CD4-positive, CD25-positive, alpha-beta regulatory T cell (primary cell): ENCODE data around the gene LYG1. TPM values are rescaled to one million over a fixed set of nuclear protein-coding genes. Genes with fewer than 3 reads are reported as not detected.

ENCODE experiments used
- ATAC-seq, 2 donors: fragments of 150-1000 bp; cut with Tn5 transposase; one replicate each; pipeline ENCODE4 v1.10.0; 2021; ENCODE audit warnings: low read depth in 2 of 2, moderate number of reproducible peaks in 2 of 2, moderate library complexity in 1 of 2
- DNase-seq, 3 donors: peaks; one replicate each; pipeline versions ENCODE4 v3.0.0 to v3.0.0-alpha.2; 2012 to 2022; ENCODE audit warnings: mixed read lengths in 1 of 3
- H3K27ac ChIP-seq: one replicate; pipeline ENCODE4 v1.7.0; 2013; ENCODE audit warnings: mild to moderate bottlenecking, low read length; ENCODE audit not compliant: insufficient read depth, poor library complexity, severe bottlenecking
- H3K27me3 ChIP-seq: one replicate; pipeline ENCODE4 v1.7.0; 2013; ENCODE audit warnings: low read length; ENCODE audit not compliant: control insufficient read depth, insufficient read depth
- H3K36me3 ChIP-seq: one replicate; pipeline ENCODE4 v1.7.0; 2013; ENCODE audit warnings: mild to moderate bottlenecking, low read length, moderate library complexity; ENCODE audit not compliant: control insufficient read depth, insufficient read depth
- H3K4me1 ChIP-seq: 2 replicates; pipeline ENCODE4 v1.7.0; 2013; ENCODE audit warnings: mild to moderate bottlenecking, low read length; ENCODE audit not compliant: insufficient read depth, control insufficient read depth, poor library complexity, severe bottlenecking
- H3K4me3 ChIP-seq: one replicate; pipeline ENCODE4 v1.7.0; 2013; ENCODE audit warnings: low read depth, mild to moderate bottlenecking, low read length, moderate library complexity
- H3K9me3 ChIP-seq, 2 experiments: 1 replicate in 1 of 2; 2 replicates in 1 of 2; pipeline ENCODE4 v1.7.0; 2013; ENCODE audit warnings: low read length in 2 of 2, mild to moderate bottlenecking in 1 of 2, moderate library complexity in 1 of 2; ENCODE audit not compliant: control insufficient read depth in 2 of 2
- H3K27ac Mint-ChIP-seq, 3 donors: one replicate each; pipeline ENCODE4 v1.8.0; 2020 to 2022; ENCODE audit warnings: mild to moderate bottlenecking in 3 of 3, mixed read lengths in 3 of 3, moderate library complexity in 2 of 3
- H3K27me3 Mint-ChIP-seq: one replicate; pipeline ENCODE4 v1.8.0; 2022; ENCODE audit warnings: mild to moderate bottlenecking, mixed read lengths
- H3K36me3 Mint-ChIP-seq: one replicate; pipeline ENCODE4 v1.8.0; 2020; ENCODE audit warnings: mixed read lengths
- H3K4me1 Mint-ChIP-seq, 4 donors: one replicate each; pipeline ENCODE4 v1.8.0; 2020 to 2022; ENCODE audit warnings: mixed read lengths in 4 of 4, mild to moderate bottlenecking in 1 of 4
- H3K4me3 Mint-ChIP-seq, 4 donors: one replicate each; pipeline ENCODE4 v1.8.0; 2020 to 2022; ENCODE audit warnings: mild to moderate bottlenecking in 4 of 4, mixed read lengths in 4 of 4, moderate library complexity in 3 of 4
- H3K9me3 Mint-ChIP-seq, 7 donors: one replicate each; pipeline ENCODE4 v1.8.0; 2020 to 2022; ENCODE audit warnings: mixed read lengths in 7 of 7, mild to moderate bottlenecking in 3 of 7, moderate library complexity in 2 of 7
- polyA plus RNA-seq, 4 donors: library from polyadenylated mRNA; unstranded; fragments of 300-500 nt; fragmentation: Illumina TruSeq; gene quantifications; one replicate each; pipeline ENCODE4 v1.2.3, GENCODE V29; 2021
- total RNA-seq: library from RNA; stranded (reverse); gene quantifications from one replicate; pipeline ENCODE4 v1.2.3, GENCODE V29; 2022

Gene LYG1
- total and polyA plus RNA-seq, 5 donors from 2014 or later = 0.46 to 2.0 TPM; not detected in 3

- no peaks in the 10 kb centered on the region for H3K27me3 Mint-ChIP-seq
- Histone ChIP-seq H3K4me3 (no peak overlapping the region), H3K27ac (no peak overlapping the region), H3K27me3 (no peaks in the 10 kb centered on the region), H3K4me1 (no peaks in the 10 kb centered on the region), H3K9me3 (no peaks in the 10 kb centered on the region), H3K36me3 (no peaks in the 10 kb centered on the region)
- H3K36me3 Mint-ChIP-seq = peaks cover 8% of the 10 kb centered on the region
- DNase-seq (no peak), ATAC-seq (no peak)
- H3K27ac Mint-ChIP-seq = no peak overlapping the region
- no peaks in the 10 kb centered on the region for H3K9me3 Mint-ChIP-seq
- no peak overlapping the region for H3K4me3 Mint-ChIP-seq
- H3K4me1 Mint-ChIP-seq = no peaks in the 10 kb centered on the region
Observed at GRCh38 chr2:99259465-99259864, 41.5 kb downstream of the LYG1 start.

GRCh38 chr2:99256677-99257076 lies 44.3 kb downstream of the LYG1 start:
- no peaks in the 10 kb centered on the region for H3K9me3 Mint-ChIP-seq
- Histone ChIP-seq H3K4me3 (no peak overlapping the region), H3K4me1 (no peaks in the 10 kb centered on the region), H3K27me3 (no peaks in the 10 kb centered on the region), H3K27ac (no peak overlapping the region), H3K36me3 (no peaks in the 10 kb centered on the region), H3K9me3 (no peaks in the 10 kb centered on the region)
- H3K36me3 Mint-ChIP-seq = no peaks in the 10 kb centered on the region
- ATAC-seq = no peak
- H3K27ac Mint-ChIP-seq = no peak overlapping the region
- H3K4me3 Mint-ChIP-seq = no peak overlapping the region
- no peaks in the 10 kb centered on the region for H3K27me3 Mint-ChIP-seq
- DNase-seq = no peak
- no peaks in the 10 kb centered on the region for H3K4me1 Mint-ChIP-seq

GRCh38 chr2:99255491-99256318 lies 45.3 kb downstream of the LYG1 start, which contains the start of gene LYG2:
Gene LYG2, minus strand, starts transcription at chr2:99255666. Its CDS starts 1,406 bp downstream, at chr2:99254260.
- peak within 1 kb of the TSS in 1 of 3 donors; percentile 33 for H3K27ac Mint-ChIP-seq
- no peaks in the 10 kb centered on the region for H3K4me1 Mint-ChIP-seq
- no peak within 1 kb of the TSS for H3K27ac ChIP-seq
- ATAC-seq (no peak), DNase-seq (no peak)
- no peak within 1 kb of the TSS for H3K4me3 Mint-ChIP-seq
- H3K27me3 Mint-ChIP-seq = no peaks in the 10 kb centered on the region
- no peaks in the 10 kb centered on the region for H3K9me3 Mint-ChIP-seq
- no peaks in the 10 kb centered on the region for H3K9me3 ChIP-seq
- H3K4me3 ChIP-seq = no peak within 1 kb of the TSS
- no peaks in the 10 kb centered on the region for H3K27me3 ChIP-seq
- H3K36me3 ChIP-seq = no peaks in the 10 kb centered on the region
- no peaks in the 10 kb centered on the region for H3K4me1 ChIP-seq
- H3K36me3 Mint-ChIP-seq = no peaks in the 10 kb centered on the region

GRCh38 chr2:99249951-99250350 lies 51.0 kb downstream of the LYG1 start:
- no peaks in the 10 kb centered on the region for H3K36me3 ChIP-seq
- H3K9me3 ChIP-seq = no peaks in the 10 kb centered on the region
- H3K4me3 Mint-ChIP-seq = no peak overlapping the region
- ATAC-seq = no peak
- no peaks in the 10 kb centered on the region for H3K27me3 ChIP-seq
- no peaks in the 10 kb centered on the region for H3K4me1 Mint-ChIP-seq
- DNase-seq = no peak
- H3K4me1 ChIP-seq = no peaks in the 10 kb centered on the region
- no peak overlapping the region for H3K27ac ChIP-seq
- peaks cover 9% of the 10 kb centered on the region for H3K36me3 Mint-ChIP-seq
- no peaks in the 10 kb centered on the region for H3K27me3 Mint-ChIP-seq
- no peak overlapping the region for H3K27ac Mint-ChIP-seq
- no peak overlapping the region for H3K4me3 ChIP-seq
- H3K9me3 Mint-ChIP-seq = peaks cover 0 to 4% (median 0%) of the 10 kb centered on the region in 7 donors

GRCh38 chr2:99242151-99242550 lies 58.8 kb downstream of the LYG1 start:
- no peaks in the 10 kb centered on the region for H3K9me3 Mint-ChIP-seq
- Histone ChIP-seq H3K27me3 (no peaks in the 10 kb centered on the region), H3K4me3 (no peak overlapping the region), H3K36me3 (no peaks in the 10 kb centered on the region), H3K4me1 (no peaks in the 10 kb centered on the region), H3K27ac (no peak overlapping the region), H3K9me3 (no peaks in the 10 kb centered on the region)
- peaks cover 15% of the 10 kb centered on the region for H3K36me3 Mint-ChIP-seq
- DNase-seq = no peak
- ATAC-seq = no peak
- H3K4me1 Mint-ChIP-seq = no peaks in the 10 kb centered on the region
- no peaks in the 10 kb centered on the region for H3K27me3 Mint-ChIP-seq
- H3K27ac Mint-ChIP-seq = no peak overlapping the region
- no peak overlapping the region for H3K4me3 Mint-ChIP-seq

GRCh38 chr2:99240431-99240830 lies 60.6 kb downstream of the LYG1 start:
- DNase-seq = no peak
- H3K9me3 Mint-ChIP-seq = peaks cover 0 to 2% (median 0%) of the 10 kb centered on the region in 7 donors
- Histone ChIP-seq H3K9me3 (no peaks in the 10 kb centered on the region), H3K36me3 (no peaks in the 10 kb centered on the region), H3K27ac (no peak overlapping the region), H3K4me3 (no peak overlapping the region), H3K4me1 (no peaks in the 10 kb centered on the region), H3K27me3 (no peaks in the 10 kb centered on the region)
- no peaks in the 10 kb centered on the region for H3K27me3 Mint-ChIP-seq
- H3K4me3 Mint-ChIP-seq = no peak overlapping the region
- no peaks in the 10 kb centered on the region for H3K4me1 Mint-ChIP-seq
- peaks cover 9% of the 10 kb centered on the region for H3K36me3 Mint-ChIP-seq
- ATAC-seq = no peak
- H3K27ac Mint-ChIP-seq = no peak overlapping the region

- Mint-ChIP-seq H3K4me1 (no peaks in the 10 kb centered on the region), H3K9me3 (peaks cover 0 to 7% (median 2%) of the 10 kb centered on the region in 7 donors), H3K4me3 (no peak overlapping the region), H3K27me3 (no peaks in the 10 kb centered on the region), H3K36me3 (peaks cover 9% of the 10 kb centered on the region), H3K27ac (no peak overlapping the region)
- no peak for ATAC-seq
- no peak for DNase-seq
- Histone ChIP-seq H3K27ac (no peak overlapping the region), H3K9me3 (no peaks in the 10 kb centered on the region), H3K4me3 (no peak overlapping the region), H3K27me3 (no peaks in the 10 kb centered on the region), H3K36me3 (no peaks in the 10 kb centered on the region), H3K4me1 (no peaks in the 10 kb centered on the region)
Observed at GRCh38 chr2:99238599-99238998, 62.4 kb downstream of the LYG1 start.
